Measurements from ENCODE around the gene SFTPA2.
"Not testable (repeated sequence)": the region's sequence is repeated elsewhere in the genome, so short reads cannot be mapped to it uniquely, and the experiment has no call there.

The SFTPA2 gene

GRCh38 chr10:79509934-79510508 lies 50.2 kb downstream of the SFTPA2 start:
- not testable (repeated sequence) for FAIRE-seq

DNA sequence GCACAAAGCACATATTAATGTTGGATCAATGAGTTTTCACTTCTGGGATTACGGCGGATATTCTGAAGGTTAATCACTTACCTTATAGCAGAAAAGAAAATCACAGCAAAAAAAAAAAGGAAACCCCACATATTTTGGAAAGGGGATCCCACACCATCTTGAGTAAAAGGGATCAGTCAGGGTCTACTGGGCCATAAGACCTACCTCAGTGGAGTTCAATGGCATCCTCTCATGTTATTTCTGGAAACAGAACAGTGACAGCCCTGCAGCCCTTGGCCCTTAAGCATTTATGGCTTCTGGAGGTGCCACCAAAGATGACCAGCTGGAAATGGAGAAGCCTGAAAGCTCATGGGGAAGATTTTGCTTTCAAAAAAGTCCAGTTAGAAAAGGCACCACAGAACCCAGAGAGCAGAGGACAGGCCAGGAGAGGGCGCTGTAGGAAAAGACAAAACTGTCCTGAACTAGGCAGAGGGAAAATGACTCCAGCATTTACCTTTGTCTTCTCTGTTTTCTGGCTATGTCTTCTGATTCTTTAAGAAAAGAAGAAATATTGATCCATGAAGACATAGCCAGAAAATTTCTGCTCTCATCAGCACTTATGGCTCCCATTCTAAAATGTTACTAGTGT lies 50.8 kb downstream of the SFTPA2 start:
- not testable (repeated sequence) for FAIRE-seq

- FAIRE-seq: not testable (repeated sequence)
These were observed 52.0 kb downstream of the SFTPA2 start for GRCh38 chr10:79508245-79508644.

DNA sequence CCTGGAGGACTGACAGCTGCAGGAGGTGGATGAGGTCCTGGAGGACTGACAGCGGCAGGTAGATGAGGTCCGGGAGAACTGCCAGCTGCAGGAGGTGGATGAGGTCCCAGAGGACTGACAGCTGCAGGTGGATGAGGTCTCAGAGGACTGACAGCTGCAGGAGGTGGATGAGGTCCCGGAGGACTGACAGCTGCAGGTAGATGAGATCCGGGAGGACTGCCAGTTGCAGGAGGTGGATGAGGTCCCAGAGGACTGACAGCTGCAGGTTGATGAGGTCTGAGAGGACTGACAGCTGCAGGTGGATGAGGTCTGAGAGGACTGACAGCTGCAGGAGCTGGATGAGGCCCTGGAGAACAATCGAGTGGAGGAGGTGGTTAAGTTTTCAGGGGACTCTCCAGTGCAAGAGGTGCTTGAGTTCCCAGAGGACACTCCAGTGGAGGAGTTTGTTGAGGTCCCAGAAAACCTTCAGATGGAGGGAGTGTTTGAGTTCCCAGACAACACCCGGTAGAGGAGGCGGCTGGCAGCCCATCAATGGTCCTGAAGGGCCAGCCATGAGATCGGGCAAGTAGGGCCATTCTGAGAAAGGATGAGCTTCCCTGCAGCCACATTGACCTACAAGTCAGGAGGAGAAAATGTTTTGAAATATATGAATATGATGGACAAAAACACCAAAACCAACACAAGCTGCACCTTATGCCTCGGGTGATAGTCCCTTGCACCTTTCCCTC lies 52.6 kb downstream of the SFTPA2 start:
- FAIRE-seq: no peak

Measured in TTC549 (cell line).